ENCODE data around the gene C19orf67. TPM values are rescaled to one million over a fixed set of nuclear protein-coding genes. Genes with fewer than 3 reads are reported as not detected.

Gene C19orf67
- total and polyA plus RNA-seq, 2 of the 4 experiments (the other 2 are of a cell fraction): not detected

GRCh38 chr19:14127176-14127575, 41.6 kb upstream of the C19orf67 start:
- intact Hi-C loops (cut with micrococcal nuclease): no loop called here

More at GRCh38 chr19:14127176-14127575, 41.6 kb upstream of the C19orf67 start:
- Histone ChIP-seq H3K27ac (ENCODE audit: insufficient read depth, low read length) (no peak overlapping the region), H3K27me3 (ENCODE audit: control insufficient read depth, insufficient read depth, low read length) (no peaks in the 10 kb centered on the region), H2BK20ac (ENCODE audit: low read depth, low read length) (no peak overlapping the region), H2AFZ (replicated peaks; ENCODE audit: low read length, poor library complexity) (no peak overlapping the region), H2BK5ac (ENCODE audit: low read depth, low read length, poor library complexity, severe bottlenecking) (no peak overlapping the region), H3K4me2 (ENCODE audit: low read depth, low read length) (no peak overlapping the region), H2AK9ac (replicated peaks; ENCODE audit: low read depth, low read length, poor library complexity) (no peak overlapping the region), H3K14ac (replicated peaks; ENCODE audit: low read depth, low read length) (no peak overlapping the region), H3K4me1 (ENCODE audit: control insufficient read depth, insufficient read depth, low read length) (no peaks in the 10 kb centered on the region), H3K79me1 (ENCODE audit: low read depth in 1 of 2, low read length in 2 of 2) (peaks cover 0 to 23% of the 10 kb centered on the region in 2 experiments; a peak in 3 of 4 replicates), H2BK15ac (ENCODE audit: low read depth, low read length) (no peak overlapping the region), H3K56ac (ENCODE audit: extremely low read depth, insufficient read depth, low read length) (no peak overlapping the region), H3K9me3 (ENCODE audit: control insufficient read depth, insufficient read depth, low read length) (no peaks in the 10 kb centered on the region), H3K4me3 (ENCODE audit: insufficient read depth, low read depth, low read length) (no peak overlapping the region), H3K36me3 (ENCODE audit: control insufficient read depth, insufficient read depth, low read length) (no peaks in the 10 kb centered on the region), H3K18ac (ENCODE audit: low read depth, low read length) (no peak overlapping the region), H3K4ac (ENCODE audit: low read depth, low read length) (no peak overlapping the region), H3K9ac (ENCODE audit: low read depth, low read length) (no peak overlapping the region), H2BK120ac (ENCODE audit: low read depth, low read length) (no peak overlapping the region), H4K5ac (ENCODE audit: low read depth, low read length) (no peak overlapping the region), H4K20me1 (ENCODE audit: insufficient read depth, low read length) (no peaks in the 10 kb centered on the region), H3K9me1 (ENCODE audit: insufficient read depth, low read length) (no peaks in the 10 kb centered on the region), H3K23ac (ENCODE audit: low read depth, low read length) (no peak overlapping the region), H2AK5ac (ENCODE audit: low read depth, low read length) (no peak overlapping the region), H4K91ac (ENCODE audit: insufficient read depth, low read depth, low read length) (no peak overlapping the region), H4K8ac (ENCODE audit: low read depth in 2 of 2, low read length in 2 of 2) (no peak overlapping the region)
- ChIA-PET POLR2A (ENCODE audit: unreplicated experiment) (no interaction called here), CTCF (no interaction called here)
- ATAC-seq (ENCODE audit: low read depth) (no peak), DNase-seq (no peak)
- in situ Hi-C loops (cut with MboI; ENCODE audit: low sequenced_read_pairs) (no loop called here), dilution Hi-C loops (cut with HindIII; ENCODE audit: low sequenced_read_pairs, unreplicated experiment) (no loop called here)
- BruUV-seq (replicated peaks): no TSS peak
- TF ChIP-seq CTCF (conservative IDR thresholded peaks at IDR 0.05; ENCODE audit: low read depth, low read length) (no peak), SMC3 (IDR thresholded peaks at IDR 0.05; ENCODE audit: low read depth, low read length) (no peak), BHLHE40 (IDR thresholded peaks at IDR 0.05; ENCODE audit: low read depth, low read length) (no peak), MXI1 (IDR thresholded peaks at IDR 0.05; ENCODE audit: borderline replicate concordance, low read depth, low read length) (no peak), FOS (IDR thresholded peaks at IDR 0.05; ENCODE audit: low read depth, low read length) (no peak), USF2 (IDR thresholded peaks at IDR 0.05; ENCODE audit: low read depth, low read length) (no peak), CEBPB (IDR thresholded peaks at IDR 0.05; ENCODE audit: low read depth, low read length) (no peak), ELK1 (IDR thresholded peaks at IDR 0.05; ENCODE audit: borderline replicate concordance, low read depth, low read length) (no peak)
- WGBS, 2 experiments (ENCODE audit: extremely low coverage in 2 of 2, insufficient read length in 1 of 2): no CpG with 5 or more reads among the region's 8 CpGs

All from IMR-90 (cell line).